Body of pancreas (tissue), 4 donors: Measurements from ENCODE around the gene XRCC3.

Experiments used
- POLR2A ChIP-seq, 3 donors: fragments of 450-650 bp; IDR thresholded peaks; one replicate each; pipeline ENCODE4 v1.6.1; 2016; ENCODE audit warnings: antibody characterized with exemption in 3 of 3, mild to moderate bottlenecking in 2 of 3
- TF ChIP-seq, protein P1 (sequence below), 7 experiments: fragments of 450-650 bp in 4 of 7; fragments of 200-600 bp in 3 of 7; sonication (generic) in 3 of 7; IDR thresholded peaks; one replicate each; pipeline ENCODE4 v1.5.1; 2016 to 2019; ENCODE audit warnings: antibody characterized with exemption in 7 of 7

DNA sequence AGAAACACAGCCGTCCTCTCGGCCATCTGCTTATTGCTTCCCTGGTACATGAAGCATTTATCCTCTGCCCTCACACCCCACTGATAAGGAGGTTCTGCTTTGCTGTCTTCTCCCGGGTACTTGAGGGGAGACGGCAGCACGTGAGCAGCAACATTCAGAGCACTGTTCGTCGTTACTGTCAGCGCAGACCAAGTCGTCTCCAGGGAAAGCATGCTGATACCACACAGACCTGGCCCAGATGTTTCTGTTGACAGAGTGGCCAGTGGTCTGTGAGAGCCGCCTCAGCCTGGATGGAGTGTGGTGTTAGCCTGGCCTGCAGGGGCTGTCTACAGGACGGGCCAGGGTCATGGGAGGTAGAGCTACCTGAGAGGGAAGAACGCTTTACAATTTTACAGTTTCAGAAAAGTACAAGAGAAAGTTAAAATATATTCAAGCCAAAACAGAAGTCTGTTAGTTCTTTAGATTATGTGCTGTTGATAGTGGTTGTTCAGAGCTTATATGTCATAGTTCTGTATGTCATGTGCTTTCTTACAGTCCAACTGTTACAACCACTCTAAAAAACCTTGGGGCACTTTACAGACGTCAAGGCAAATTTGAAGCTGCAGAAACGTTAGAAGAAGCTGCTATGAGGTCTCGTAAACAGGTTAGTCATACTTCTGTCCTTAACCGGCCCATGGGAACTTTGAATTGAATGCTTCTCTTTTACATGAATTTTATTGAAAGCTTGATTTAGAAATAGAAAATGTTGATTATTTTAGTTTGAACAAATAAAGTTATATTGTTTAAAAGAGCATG, 38.2 kb downstream of the XRCC3 start:
- TF ChIP-seq POLR2A (IDR thresholded peaks at IDR 0.05): no peak
- TF ChIP-seq, protein P1, sequence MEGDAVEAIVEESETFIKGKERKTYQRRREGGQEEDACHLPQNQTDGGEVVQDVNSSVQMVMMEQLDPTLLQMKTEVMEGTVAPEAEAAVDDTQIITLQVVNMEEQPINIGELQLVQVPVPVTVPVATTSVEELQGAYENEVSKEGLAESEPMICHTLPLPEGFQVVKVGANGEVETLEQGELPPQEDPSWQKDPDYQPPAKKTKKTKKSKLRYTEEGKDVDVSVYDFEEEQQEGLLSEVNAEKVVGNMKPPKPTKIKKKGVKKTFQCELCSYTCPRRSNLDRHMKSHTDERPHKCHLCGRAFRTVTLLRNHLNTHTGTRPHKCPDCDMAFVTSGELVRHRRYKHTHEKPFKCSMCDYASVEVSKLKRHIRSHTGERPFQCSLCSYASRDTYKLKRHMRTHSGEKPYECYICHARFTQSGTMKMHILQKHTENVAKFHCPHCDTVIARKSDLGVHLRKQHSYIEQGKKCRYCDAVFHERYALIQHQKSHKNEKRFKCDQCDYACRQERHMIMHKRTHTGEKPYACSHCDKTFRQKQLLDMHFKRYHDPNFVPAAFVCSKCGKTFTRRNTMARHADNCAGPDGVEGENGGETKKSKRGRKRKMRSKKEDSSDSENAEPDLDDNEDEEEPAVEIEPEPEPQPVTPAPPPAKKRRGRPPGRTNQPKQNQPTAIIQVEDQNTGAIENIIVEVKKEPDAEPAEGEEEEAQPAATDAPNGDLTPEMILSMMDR (IDR thresholded peaks at IDR 0.05): no peak
